Naive thymus-derived CD4-positive, alpha-beta T cell (primary cell): ENCODE measurements around the gene ORC1. TPM values are rescaled to one million over a fixed set of nuclear protein-coding genes. Genes with fewer than 3 reads are reported as not detected.
A peak's percentile ranks its signal among the peaks of the same experiment; 100 is the strongest.
"Not testable (repeated sequence)": the region's sequence is repeated elsewhere in the genome, so short reads cannot be mapped to it uniquely, and the experiment has no call there.

Experiments used
- ATAC-seq: fragments of 150-1000 bp; cut with Tn5 transposase; 2 replicates; pipeline ENCODE4 v1.10.0; 2021; ENCODE audit warnings: mild to moderate bottlenecking, moderate library complexity
- CTCF ChIA-PET: fragments of 350-600 bp; sonication (Branson Sonifier 250); formaldehyde crosslinking; loops from one replicate; lab custom pipeline; 2021; ENCODE audit warnings: antibody characterized with exemption; lab: Charles Lee
- POLR2A ChIA-PET: fragments of 350-600 bp; sonication (Branson Sonifier 250); formaldehyde crosslinking; loops from one replicate; lab custom pipeline; 2021; ENCODE audit warnings: antibody characterized with exemption, inconsistent platforms; lab: Charles Lee
- DNase-seq, 9 donors: peaks; one replicate each; pipeline versions ENCODE4 v3.0.0 to v3.0.0-alpha.2; 2020 to 2022; ENCODE audit warnings: mixed read lengths in 1 of 9
- H3K27ac ChIP-seq: one replicate; pipeline ENCODE4 v1.7.0; 2013; ENCODE audit warnings: mild to moderate bottlenecking, low read depth, low read length, moderate library complexity
- H3K27me3 ChIP-seq, 2 donors: one replicate each; pipeline ENCODE4 v1.7.0; 2013; ENCODE audit warnings: low read length in 2 of 2, mild to moderate bottlenecking in 2 of 2, moderate library complexity in 2 of 2; ENCODE audit not compliant: control insufficient read depth in 2 of 2, insufficient read depth in 2 of 2
- H3K36me3 ChIP-seq, 3 experiments: 1 replicate in 2 of 3; 2 replicates in 1 of 3; pipeline ENCODE4 v1.7.0; 2013; ENCODE audit warnings: low read length in 3 of 3, mild to moderate bottlenecking in 3 of 3, moderate library complexity in 1 of 3; ENCODE audit not compliant: insufficient read depth in 3 of 3, control insufficient read depth in 2 of 3
- H3K4me1 ChIP-seq, 2 donors: one replicate each; pipeline ENCODE4 v1.7.0; 2013; ENCODE audit warnings: low read length in 2 of 2, mild to moderate bottlenecking in 2 of 2, moderate library complexity in 1 of 2; ENCODE audit not compliant: control insufficient read depth in 2 of 2, insufficient read depth in 2 of 2
- H3K4me3 ChIP-seq: 2 replicates; pipeline ENCODE4 v1.7.0; 2013; ENCODE audit warnings: mild to moderate bottlenecking, low read length
- H3K9me3 ChIP-seq, 3 experiments: 1 replicate in 2 of 3; 2 replicates in 1 of 3; pipeline ENCODE4 v1.7.0; 2013; ENCODE audit warnings: low read length in 3 of 3; ENCODE audit not compliant: control insufficient read depth in 2 of 3
- H3K27ac Mint-ChIP-seq, 9 donors: one replicate each; pipeline ENCODE4 v1.8.0; 2020 to 2022; ENCODE audit warnings: mixed read lengths in 9 of 9, mild to moderate bottlenecking in 8 of 9, moderate library complexity in 5 of 9, inconsistent platforms in 2 of 9
- H3K27me3 Mint-ChIP-seq, 5 donors: one replicate each; pipeline ENCODE4 v1.8.0; 2021 to 2022; ENCODE audit warnings: mixed read lengths in 5 of 5, mild to moderate bottlenecking in 1 of 5
- H3K36me3 Mint-ChIP-seq, 5 donors: one replicate each; pipeline ENCODE4 v1.8.0; 2020 to 2022; ENCODE audit warnings: mixed read lengths in 5 of 5, mild to moderate bottlenecking in 3 of 5, inconsistent platforms in 1 of 5
- H3K4me1 Mint-ChIP-seq, 7 donors: one replicate each; pipeline ENCODE4 v1.8.0; 2020 to 2022; ENCODE audit warnings: mixed read lengths in 7 of 7, mild to moderate bottlenecking in 3 of 7, inconsistent platforms in 1 of 7
- H3K4me3 Mint-ChIP-seq, 10 donors: one replicate each; pipeline ENCODE4 v1.8.0; 2020 to 2022; ENCODE audit warnings: mild to moderate bottlenecking in 10 of 10, mixed read lengths in 10 of 10, moderate library complexity in 6 of 10, inconsistent platforms in 2 of 10
- H3K9me3 Mint-ChIP-seq, 11 donors: one replicate each; pipeline ENCODE4 v1.8.0; 2020 to 2022; ENCODE audit warnings: mixed read lengths in 11 of 11, mild to moderate bottlenecking in 4 of 11, inconsistent platforms in 1 of 11, moderate library complexity in 1 of 11
- intact Hi-C, 2 donors: fragments of 100-400 bp; cut with micrococcal nuclease; formaldehyde crosslinking; loops; one replicate each; pipeline ENCODE4 v1.15.1; 2023
- polyA plus RNA-seq, 2 donors: library from polyadenylated mRNA; unstranded; fragments of 300-500 nt; fragmentation: Illumina TruSeq; gene quantifications; one replicate each; pipeline ENCODE4 v1.2.3, GENCODE V29; 2021
- total RNA-seq, 6 experiments: library from RNA in 5 of 6; stranded (reverse) in 5 of 6; gene quantifications; 1 replicate in 5 of 6; 2 replicates in 1 of 6; pipeline ENCODE4 v1.2.3 and lab custom pipeline; 2021 to 2026

ORC1 gene
- total and polyA plus RNA-seq, 7 experiments from 2014 or later = 0.74 to 25.2 (median 1.2) TPM; not detected in 1

GRCh38 chr1:52385376-52385775, 18.8 kb downstream of the ORC1 start:
- Histone ChIP-seq H3K4me3 (no peak overlapping the region), H3K36me3 (no peaks in the 10 kb centered on the region), H3K9me3 (no peaks in the 10 kb centered on the region), H3K27ac (no peak overlapping the region), H3K4me1 (no peaks in the 10 kb centered on the region), H3K27me3 (no peaks in the 10 kb centered on the region)
- Mint-ChIP-seq H3K4me3 (no peak overlapping the region), H3K36me3 (peaks cover 0 to 17% (median 4%) of the 10 kb centered on the region in 5 donors), H3K27me3 (no peaks in the 10 kb centered on the region), H3K4me1 (peaks cover 0 to 2% (median 0%) of the 10 kb centered on the region in 7 donors), H3K27ac (no peak overlapping the region), H3K9me3 (no peaks in the 10 kb centered on the region)
- DNase-seq (no peak), ATAC-seq (no peak)
- ChIA-PET CTCF (no interaction called here), POLR2A (no interaction called here)
- intact Hi-C loops = no loop called here

- H3K27me3 ChIP-seq, H3K4me3 ChIP-seq, H3K9me3 Mint-ChIP-seq, H3K36me3 ChIP-seq, H3K36me3 Mint-ChIP-seq, H3K4me3 Mint-ChIP-seq, H3K27ac ChIP-seq, H3K27ac Mint-ChIP-seq, H3K9me3 ChIP-seq, H3K27me3 Mint-ChIP-seq, H3K4me1 ChIP-seq, DNase-seq, ATAC-seq, CTCF ChIA-PET: not testable (repeated sequence)
- intact Hi-C loops = loop anchor here (5.0 to 10.0 kb wide), 7 partner anchors 228 to 1682 kb away; partner anchors contain the start of genes ECHDC2 (in 2 of the 2), SCP2 (in 2 of the 2), CPT2 (in 1 of the 2) and GPX7 (in 1 of the 2)
- POLR2A ChIA-PET = interaction anchor here (1.0 to 5.2 kb wide), 2 partner anchors 9 to 35 kb away, joined by 3 to 68 read pairs; partner anchors contain the start of genes ORC1 and PRPF38A
- H3K4me1 Mint-ChIP-seq = peaks cover 15 to 39% (median 29%) of the 10 kb centered on the region in 7 donors
Observed at GRCh38 chr1:52369851-52370250, 34.4 kb downstream of the ORC1 start.

- no peaks in the 10 kb centered on the region for H3K27me3 ChIP-seq
- H3K4me3 ChIP-seq = peak overlapping the region; percentile 28
- H3K9me3 ChIP-seq = no peaks in the 10 kb centered on the region
- peak overlapping the region; percentile 47 for H3K27ac ChIP-seq
- DNase-seq (peak; percentile 29 to 67 (median 60)), ATAC-seq (no peak)
- Mint-ChIP-seq H3K9me3 (no peaks in the 10 kb centered on the region), H3K4me3 (peak overlapping the region; percentile 31 to 98 (median 77)), H3K27me3 (no peaks in the 10 kb centered on the region), H3K4me1 (peaks cover 23 to 51% (median 40%) of the 10 kb centered on the region in 7 donors), H3K27ac (peak overlapping the region; percentile 7 to 87 (median 67)), H3K36me3 (peaks cover 0 to 17% (median 0%) of the 10 kb centered on the region in 5 donors)
- intact Hi-C loops = loop anchor here (5.0 to 10.0 kb wide), 7 partner anchors 226 to 1684 kb away; partner anchors contain the start of genes ECHDC2 (in 2 of the 2), SCP2 (in 2 of the 2), CPT2 (in 1 of the 2) and GPX7 (in 1 of the 2)
- ChIA-PET CTCF (interaction anchor here (0.6 to 1.4 kb wide), 2 partner anchors 20 to 35 kb away, joined by 4 to 6 read pairs; no protein-coding TSS in a partner anchor), POLR2A (interaction anchor here (0.7 to 5.2 kb wide), 5 partner anchors 10 to 337 kb away, joined by 3 to 68 read pairs (median 3); partner anchors contain the start of genes ORC1, PRPF38A and SHISAL2A)
- peaks cover 0 to 5% (median 0%) of the 10 kb centered on the region in 3 experiments for H3K36me3 ChIP-seq
- peaks cover 15% of the 10 kb centered on the region in 2 donors for H3K4me1 ChIP-seq
Observed at GRCh38 chr1:52368383-52369172, 35.6 kb downstream of the ORC1 start.

- ChIA-PET POLR2A (interaction anchor here (0.9 to 5.2 kb wide), 4 partner anchors 22 to 356 kb away, joined by 4 to 68 read pairs (median 5); partner anchors contain the start of genes ORC1 and PRPF38A), CTCF (interaction anchor here (0.6 to 1.4 kb wide), 3 partner anchors 18 to 139 kb away, joined by 3 to 6 read pairs (median 3); no protein-coding TSS in a partner anchor)
- H3K27me3 Mint-ChIP-seq = no peaks in the 10 kb centered on the region
- peak overlapping the region in 7 of 9 donors; percentile 18 to 94 (median 57) for H3K27ac Mint-ChIP-seq
- DNase-seq (no peak), ATAC-seq (no peak)
- Histone ChIP-seq H3K4me1 (peaks cover 15 to 20% of the 10 kb centered on the region in 2 donors), H3K27ac (no peak overlapping the region), H3K9me3 (no peaks in the 10 kb centered on the region), H3K4me3 (no peak overlapping the region), H3K36me3 (peaks cover 4 to 12% (median 7%) of the 10 kb centered on the region in 3 experiments), H3K27me3 (no peaks in the 10 kb centered on the region)
- peak overlapping the region in 9 of 10 donors; percentile 16 to 98 (median 70) for H3K4me3 Mint-ChIP-seq
- H3K36me3 Mint-ChIP-seq = peaks cover 0 to 22% (median 0%) of the 10 kb centered on the region in 5 donors
- intact Hi-C loops = loop anchor here (2.0 to 10.0 kb wide), 11 partner anchors 225 to 1685 kb away; partner anchors contain the start of genes ECHDC2 (in 2 of the 2), SCP2 (in 2 of the 2), BTF3L4 (in 1 of the 2) and CPT2 (in 1 of the 2)
- H3K4me1 Mint-ChIP-seq = peaks cover 23 to 58% (median 45%) of the 10 kb centered on the region in 7 donors
- no peaks in the 10 kb centered on the region for H3K9me3 Mint-ChIP-seq
Observed at GRCh38 chr1:52367272-52367671, 37.0 kb downstream of the ORC1 start.

GRCh38 chr1:52366517-52366827, 37.8 kb downstream of the ORC1 start:
- Mint-ChIP-seq H3K9me3 (no peaks in the 10 kb centered on the region), H3K36me3 (peaks cover 0 to 20% (median 5%) of the 10 kb centered on the region in 5 donors), H3K27me3 (no peaks in the 10 kb centered on the region), H3K27ac (peak overlapping the region; percentile 87 to 95 (median 93)), H3K4me3 (peak overlapping the region; percentile 85 to 98 (median 94)), H3K4me1 (peaks cover 25 to 65% (median 50%) of the 10 kb centered on the region in 7 donors)
- intact Hi-C loops = loop anchor here (1.0 to 10.0 kb wide), 25 partner anchors 38 to 1686 kb away; partner anchors contain the start of genes CPT2 (in 2 of the 2), ECHDC2 (in 2 of the 2), ORC1 (in 2 of the 2) and PRPF38A (in 2 of the 2)
- H3K4me1 ChIP-seq = peaks cover 15 to 20% of the 10 kb centered on the region in 2 donors
- H3K36me3 ChIP-seq = peaks cover 8 to 20% (median 9%) of the 10 kb centered on the region in 3 experiments
- ChIA-PET POLR2A (interaction anchor here (0.6 to 5.2 kb wide), 10 partner anchors 12 to 487 kb away, joined by 3 to 68 read pairs (median 4); partner anchors contain the start of genes ORC1 and PRPF38A), CTCF (interaction anchor here (0.5 to 1.3 kb wide), 2 partner anchors 18 to 359 kb away, joined by 3 to 6 read pairs; no protein-coding TSS in a partner anchor)
- H3K27me3 ChIP-seq = no peaks in the 10 kb centered on the region
- no peak for DNase-seq
- H3K9me3 ChIP-seq = no peaks in the 10 kb centered on the region
- peak overlapping the region; percentile 67 for H3K4me3 ChIP-seq
- ATAC-seq = no peak
- H3K27ac ChIP-seq = peak overlapping the region; percentile 95
